ENCODE results near the gene CXCL14.

The CXCL14 gene

GRCh38 chr5:135578685-135579341, at the start of gene CXCL14:
TSS of gene CXCL14 (minus strand) at chr5:135578991. CDS start at chr5:135578778, 213 bp downstream.
- no peak for DNase-seq

- DNase-seq: no peak
Observed at GRCh38 chr5:135626636-135627035, 47.8 kb upstream of the CXCL14 start.

- no peak for DNase-seq
Observed at GRCh38 chr5:135625961-135626360, 47.2 kb upstream of the CXCL14 start.

GRCh38 chr5:135625486-135625885, 46.7 kb upstream of the CXCL14 start:
- no peak for DNase-seq

GRCh38 chr5:135625061-135625460, 46.3 kb upstream of the CXCL14 start:
- DNase-seq: no peak

- no peak for DNase-seq
Observed at GRCh38 chr5:135623186-135623715, 44.5 kb upstream of the CXCL14 start.

GRCh38 chr5:135615581-135616260, 36.9 kb upstream of the CXCL14 start:
- DNase-seq: no peak

- no peak for DNase-seq
Observed at GRCh38 chr5:135615171-135615570, 36.4 kb upstream of the CXCL14 start.

- DNase-seq: no peak
Observed at GRCh38 chr5:135609981-135610380, 31.2 kb upstream of the CXCL14 start.

- DNase-seq: no peak
Observed at GRCh38 chr5:135608761-135609443, 30.1 kb upstream of the CXCL14 start.

- DNase-seq: no peak
Observed at GRCh38 chr5:135608361-135608760, 29.6 kb upstream of the CXCL14 start.

- DNase-seq: no peak
Observed at GRCh38 chr5:135606431-135606830, 27.6 kb upstream of the CXCL14 start.

GRCh38 chr5:135605221-135605620, 26.4 kb upstream of the CXCL14 start:
- no peak for DNase-seq

- no peak for DNase-seq
Observed at GRCh38 chr5:135604056-135604455, 25.3 kb upstream of the CXCL14 start.

GRCh38 chr5:135602882-135603721, 24.3 kb upstream of the CXCL14 start:
- no peak for DNase-seq

- DNase-seq: no peak
Observed at GRCh38 chr5:135601466-135601865, 22.7 kb upstream of the CXCL14 start.

GRCh38 chr5:135600971-135601381, 22.2 kb upstream of the CXCL14 start:
- DNase-seq: no peak

GRCh38 chr5:135600152-135600570, 21.4 kb upstream of the CXCL14 start:
- no peak for DNase-seq

GRCh38 chr5:135599421-135600151, 20.8 kb upstream of the CXCL14 start:
- DNase-seq: no peak

- DNase-seq: no peak
Observed at GRCh38 chr5:135598691-135599395, 20.1 kb upstream of the CXCL14 start.

GRCh38 chr5:135596788-135597187, 18.0 kb upstream of the CXCL14 start:
- no peak for DNase-seq
